ENCODE measurements around the gene PIP4P1. TPM values are rescaled to one million over a fixed set of nuclear protein-coding genes. Genes with fewer than 3 reads are reported as not detected.
"Not testable (repeated sequence)": the region's sequence is repeated elsewhere in the genome, so short reads cannot be mapped to it uniquely, and the experiment has no call there.

PIP4P1 gene
- total RNA-seq, 2 experiments from 2014 or later: 83.9 to 107 TPM

GRCh38 chr14:20454516-20455354 lies 6.5 kb downstream of the PIP4P1 start, which contains the start of the genes APEX1 and OSGEP:
Gene APEX1, plus strand, starts transcription at chr14:20455226. Its CDS starts 420 bp downstream, at chr14:20455646.
Gene OSGEP, minus strand, starts transcription at chr14:20454812. Its CDS starts 129 bp downstream, at chr14:20454683.
- intact Hi-C loops (cut with DNase I, micrococcal nuclease): loop anchor here (1.0 to 5.0 kb wide), 12 partner anchors 14 to 998 kb away; partner anchors contain the start of genes CCNB1IP1 (in 2 of the 2), PNP (in 2 of the 2), TEP1 (in 2 of the 2) and RNASE4 (in 1 of the 2)
- peak; percentile 77 for ATAC-seq (ENCODE audit: poor library complexity)
- Histone ChIP-seq H3K27me3 (ENCODE audit: control insufficient read depth in 1 of 2, insufficient read depth in 2 of 2, low read length in 2 of 2) (no peaks in the 10 kb centered on the region), H3K9me3 (ENCODE audit: control insufficient read depth in 1 of 2, insufficient read depth in 1 of 2, low read length in 2 of 2) (no peaks in the 10 kb centered on the region), H3K27ac (ENCODE audit: low read depth in 1 of 2, low read length in 2 of 2) (peak within 1 kb of the TSS; percentile 92 to 97), H3K36me3 (ENCODE audit: insufficient read depth, low read length) (peaks cover 62% of the 10 kb centered on the region), H3K4me1 (ENCODE audit: insufficient read depth, low read length) (peaks cover 37% of the 10 kb centered on the region), H3K4me3 (ENCODE audit: low read length) (peak within 1 kb of the TSS; percentile 66)
- CTCF ChIA-PET: interaction anchor here (0.9 to 1.8 kb wide), 5 partner anchors 15 to 158 kb away, joined by 3 to 7 read pairs (median 4); partner anchors contain the start of genes PARP2, PNP and TEP1
- Mint-ChIP-seq H3K36me3 (ENCODE audit: low read depth) (peaks cover 39% of the 10 kb centered on the region), H3K4me3 (no peak within 1 kb of the TSS), H3K9me3 (no peaks in the 10 kb centered on the region), H3K27me3 (no peaks in the 10 kb centered on the region), H3K4me1 (ENCODE audit: low read depth) (peaks cover 6% of the 10 kb centered on the region), H3K27ac (no peak within 1 kb of the TSS)
- POLR2A ChIA-PET: interaction anchor here (0.7 to 3.8 kb wide), 26 partner anchors 9 to 228 kb away, joined by 3 to 33 read pairs (median 6); partner anchors contain the start of genes CCNB1IP1, PARP2, PNP and RNASE4
- TF ChIP-seq CTCF (IDR thresholded peaks at IDR 0.05): no peak
- DNase-seq: peak; percentile 94 to 100 (median 97)

GRCh38 chr14:20452831-20453230 lies 8.4 kb downstream of the PIP4P1 start:
- Histone ChIP-seq H3K4me1 (ENCODE audit: insufficient read depth, low read length) (peaks cover 23% of the 10 kb centered on the region), H3K36me3 (ENCODE audit: insufficient read depth, low read length) (peaks cover 61% of the 10 kb centered on the region)
- H3K9me3 Mint-ChIP-seq; H3K9me3 ChIP-seq (ENCODE audit: control insufficient read depth in 1 of 2, insufficient read depth in 1 of 2, low read length in 2 of 2); ATAC-seq (ENCODE audit: poor library complexity); H3K4me3 ChIP-seq (ENCODE audit: low read length); H3K27ac ChIP-seq (ENCODE audit: low read depth in 1 of 2, low read length in 2 of 2); H3K27me3 Mint-ChIP-seq; POLR2A ChIA-PET; H3K4me1 Mint-ChIP-seq (ENCODE audit: low read depth); CTCF ChIA-PET; DNase-seq; H3K27me3 ChIP-seq (ENCODE audit: control insufficient read depth in 1 of 2, insufficient read depth in 2 of 2, low read length in 2 of 2): not testable (repeated sequence)
- Mint-ChIP-seq H3K27ac (peak overlapping the region; percentile 60), H3K36me3 (ENCODE audit: low read depth) (peaks cover 27% of the 10 kb centered on the region), H3K4me3 (peak overlapping the region; percentile 26)
- intact Hi-C loops (cut with DNase I, micrococcal nuclease): loop anchor here in 1 of 2 experiments (5.0 kb wide), 2 partner anchors 154 to 229 kb away; partner anchors contain the start of gene RNASE4

GRCh38 chr14:20446889-20447288 lies 14.3 kb downstream of the PIP4P1 start:
- ATAC-seq (ENCODE audit: poor library complexity): no peak
- no peaks in the 10 kb centered on the region for H3K9me3 ChIP-seq (ENCODE audit: control insufficient read depth in 1 of 2, insufficient read depth in 1 of 2, low read length in 2 of 2)
- peaks cover 65% of the 10 kb centered on the region for H3K36me3 ChIP-seq (ENCODE audit: insufficient read depth, low read length)
- TF ChIP-seq CTCF (IDR thresholded peaks at IDR 0.05): no peak
- no peaks in the 10 kb centered on the region for H3K27me3 ChIP-seq (ENCODE audit: control insufficient read depth in 1 of 2, insufficient read depth in 2 of 2, low read length in 2 of 2)
- ChIA-PET CTCF (no interaction called here), POLR2A (interaction anchor here (1.5 kb wide), 1 partner anchor 31 kb away, joined by 3 read pairs; no protein-coding TSS in a partner anchor)
- no peaks in the 10 kb centered on the region for H3K27me3 Mint-ChIP-seq
- no peak overlapping the region for H3K27ac ChIP-seq (ENCODE audit: low read depth in 1 of 2, low read length in 2 of 2)
- peaks cover under 1% of the 10 kb centered on the region for H3K4me1 ChIP-seq (ENCODE audit: insufficient read depth, low read length)
- intact Hi-C loops (cut with DNase I, micrococcal nuclease): no loop called here
- DNase-seq: no peak
- no peak overlapping the region for H3K4me3 Mint-ChIP-seq
- no peak overlapping the region for H3K27ac Mint-ChIP-seq
- no peaks in the 10 kb centered on the region for H3K9me3 Mint-ChIP-seq
- no peak overlapping the region for H3K4me3 ChIP-seq (ENCODE audit: low read length)
- peaks cover 3% of the 10 kb centered on the region for H3K4me1 Mint-ChIP-seq (ENCODE audit: low read depth)
- peaks cover 11% of the 10 kb centered on the region for H3K36me3 Mint-ChIP-seq (ENCODE audit: low read depth)

GRCh38 chr14:20443650-20444049 lies 17.6 kb downstream of the PIP4P1 start:
- H3K4me3 ChIP-seq (ENCODE audit: low read length); H3K4me3 Mint-ChIP-seq; H3K27ac Mint-ChIP-seq; H3K27me3 Mint-ChIP-seq; POLR2A ChIA-PET; H3K27me3 ChIP-seq (ENCODE audit: control insufficient read depth in 1 of 2, insufficient read depth in 2 of 2, low read length in 2 of 2); H3K9me3 ChIP-seq (ENCODE audit: control insufficient read depth in 1 of 2, insufficient read depth in 1 of 2, low read length in 2 of 2); H3K9me3 Mint-ChIP-seq; intact Hi-C loops (cut with DNase I, micrococcal nuclease); DNase-seq; ATAC-seq (ENCODE audit: poor library complexity); CTCF ChIA-PET; H3K36me3 Mint-ChIP-seq (ENCODE audit: low read depth); H3K27ac ChIP-seq (ENCODE audit: low read depth in 1 of 2, low read length in 2 of 2): not testable (repeated sequence)
- Histone ChIP-seq H3K4me1 (ENCODE audit: insufficient read depth, low read length) (peaks cover 21% of the 10 kb centered on the region), H3K36me3 (ENCODE audit: insufficient read depth, low read length) (peaks cover 34% of the 10 kb centered on the region)
- peaks cover 22% of the 10 kb centered on the region for H3K4me1 Mint-ChIP-seq (ENCODE audit: low read depth)

All from CD4-positive, alpha-beta T cell (primary cell).